ENCODE results near the gene OR5AC2. TPM values are rescaled to one million over a fixed set of nuclear protein-coding genes. Genes with fewer than 3 reads are reported as not detected.

The OR5AC2 gene
- total RNA-seq, 4 donors from 2014 or later: not detected

DNA sequence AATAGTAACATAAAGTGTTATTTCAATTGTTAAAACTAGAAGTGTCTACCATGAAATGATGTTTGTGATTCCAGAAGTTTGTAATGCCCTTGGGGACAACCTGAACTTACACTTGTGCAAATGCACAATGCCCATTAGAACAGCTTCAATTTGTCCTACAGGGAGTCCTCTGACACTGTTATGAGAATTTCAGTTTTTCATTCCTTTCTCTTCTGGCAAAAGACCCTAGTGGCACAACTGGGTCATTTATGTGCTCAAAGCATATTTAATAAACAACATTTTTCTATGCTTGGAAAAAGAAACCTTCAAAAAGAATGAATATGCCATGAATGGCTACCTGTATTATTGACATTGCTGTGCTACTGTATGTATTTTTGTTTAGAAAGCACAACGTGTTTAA lies 43.4 kb downstream of the OR5AC2 start, which contains the start of gene OR5H1:
Gene OR5H1 (plus strand): TSS at position 301 of the 400 bp plus-strand sequence. CDS start 1,977 bp downstream, outside the sequence.
- no peak for DNase-seq (ENCODE audit: low spot score in 2 of 2)
- 70 to 84% methylated on average over 1 of the region's 1 CpG for WGBS, 2 donors
- Histone ChIP-seq H3K9me3 (no peaks in the 10 kb centered on the region), H3K36me3 (no peaks in the 10 kb centered on the region), H3K27ac (no peak within 1 kb of the TSS), H3K4me1 (no peaks in the 10 kb centered on the region), H3K4me3 (no peak within 1 kb of the TSS), H3K27me3 (no peaks in the 10 kb centered on the region)
- TF ChIP-seq CTCF (IDR thresholded peaks at IDR 0.05): no peak
- no peak for TF ChIP-seq EP300 (IDR thresholded peaks at IDR 0.05)
- TF ChIP-seq POLR2A (IDR thresholded peaks at IDR 0.05): no peak

- DNase-seq (ENCODE audit: low spot score in 2 of 2): no peak
- no peaks in the 10 kb centered on the region for H3K27me3 ChIP-seq
- TF ChIP-seq EP300 (IDR thresholded peaks at IDR 0.05) (no peak), POLR2A (IDR thresholded peaks at IDR 0.05) (no peak), CTCF (IDR thresholded peaks at IDR 0.05) (no peak)
- no peaks in the 10 kb centered on the region for H3K9me3 ChIP-seq
- no peaks in the 10 kb centered on the region for H3K4me1 ChIP-seq
- no peaks in the 10 kb centered on the region for H3K36me3 ChIP-seq
- WGBS, 2 donors: 59 to 68% methylated on average over 3 of the region's 3 CpGs
- no peak overlapping the region for H3K27ac ChIP-seq
- no peak overlapping the region for H3K4me3 ChIP-seq
Measured at GRCh38 chr3:98136631-98137030, 49.7 kb downstream of the OR5AC2 start.

Other genes with a start within 250 kb of the OR5AC2 start
- 10 to 100 TPM; 24.9 to 27.0 (median 26.8) TPM for gene RIOX2, start 114.7 kb upstream of the OR5AC2 start, total RNA-seq
- not detected for gene GABRR3, start 51.9 kb upstream of the OR5AC2 start, total RNA-seq
- not detected for gene OR5H1, start 43.5 kb downstream of the OR5AC2 start, total RNA-seq
- not detected for gene OR5H14, start 60.3 kb downstream of the OR5AC2 start, total RNA-seq
- gene OR5H15, start 79.5 kb downstream of the OR5AC2 start, total RNA-seq: not detected
- gene OR5H6, start 177.1 kb downstream of the OR5AC2 start, total RNA-seq: not detected
- not detected for gene OR5H2, start 195.3 kb downstream of the OR5AC2 start, total RNA-seq